ENCODE measurements around the gene ABCF2.

- TF ChIP-seq MAX (IDR thresholded peaks at IDR 0.05) (no peak), SRF (IDR thresholded peaks at IDR 0.05; ENCODE audit: low read depth) (no peak), CTCF (IDR thresholded peaks at IDR 0.05 in 2 of 3, conservative IDR thresholded peaks at IDR 0.05 in 1 of 3; ENCODE audit: borderline replicate concordance in 1 of 3, insufficient read depth in 1 of 3, low read depth in 2 of 3, low read length in 2 of 3) (no peak), TCF7L2 (IDR thresholded peaks at IDR 0.05; ENCODE audit: borderline replicate concordance, extremely low read depth, insufficient read depth, insufficient read length) (no peak), POLR2A (IDR thresholded peaks at IDR 0.05; ENCODE audit: borderline replicate concordance, extremely low read depth, insufficient read depth, insufficient read length) (no peak), EZH2phosphoT487 (IDR thresholded peaks at IDR 0.05; ENCODE audit: borderline replicate concordance) (no peak)
Measured at GRCh38 chr7:151173386-151174245, 53.4 kb downstream of the ABCF2 start.
